IMR-90 (cell line): ENCODE data around the gene RANBP6. TPM values are rescaled to one million over a fixed set of nuclear protein-coding genes. Genes with fewer than 3 reads are reported as not detected.

Experiments used
- ATAC-seq: fragments of 200-7000 bp; cut with Tn5 transposase; 2 replicates; pipeline ENCODE4 v1.9.1; 2020; ENCODE audit warnings: low read depth, mild to moderate bottlenecking, moderate library complexity
- BruUV-seq: library from RNA; stranded (reverse); fragments of 400-500 nt; replicated peaks from 2 replicates; lab custom pipeline; 2021; lab: Mats Ljungman, UMichigan
- CTCF ChIA-PET: fragments of 300-600 bp; formaldehyde crosslinking; extraction: SDS; loops from one replicate; lab custom pipeline; 2021; ENCODE audit warnings: antibody characterized with exemption; lab: Yijun Ruan, JAX
- POLR2A ChIA-PET: fragments of 300-600 bp; sonication (Branson Sonifier 250); formaldehyde crosslinking; loops from one replicate; lab custom pipeline; 2022; ENCODE audit warnings: antibody characterized with exemption; ENCODE audit not compliant: unreplicated experiment; lab: Charles Lee
- DNase-seq: peaks from one replicate; pipeline ENCODE4 v3.0.0; 2013
- H2AFZ ChIP-seq: replicated peaks from 2 replicates; pipeline ENCODE3; 2013; ENCODE audit warnings: low read length, mild to moderate bottlenecking; ENCODE audit not compliant: poor library complexity
- H2AK5ac ChIP-seq: 2 replicates; pipeline ENCODE4 v1.6.1; 2013; ENCODE audit warnings: low read depth, low read length, inconsistent platforms
- H2AK9ac ChIP-seq: replicated peaks from 2 replicates; pipeline ENCODE3; 2013; ENCODE audit warnings: mild to moderate bottlenecking, low read depth, low read length, moderate library complexity; ENCODE audit not compliant: poor library complexity
- H2BK120ac ChIP-seq: 2 replicates; pipeline ENCODE4 v1.6.1; 2013; ENCODE audit warnings: low read depth, low read length, inconsistent platforms
- H2BK15ac ChIP-seq: 3 replicates; pipeline ENCODE4 v1.6.1; 2013; ENCODE audit warnings: low read depth, low read length, inconsistent platforms
- H2BK20ac ChIP-seq: 2 replicates; pipeline ENCODE4 v1.6.1; 2013; ENCODE audit warnings: low read depth, mild to moderate bottlenecking, inconsistent platforms, low read length, moderate library complexity
- H2BK5ac ChIP-seq: 2 replicates; pipeline ENCODE4 v1.6.1; 2013; ENCODE audit warnings: mild to moderate bottlenecking, low read depth, low read length, inconsistent platforms; ENCODE audit not compliant: poor library complexity, severe bottlenecking
- H3K14ac ChIP-seq: replicated peaks from 2 replicates; pipeline ENCODE4 v1.6.1; 2013; ENCODE audit warnings: low read depth, low read length, inconsistent platforms
- H3K18ac ChIP-seq: 2 replicates; pipeline ENCODE4 v1.6.1; 2013; ENCODE audit warnings: low read depth, low read length, control low read depth
- H3K23ac ChIP-seq: 2 replicates; pipeline ENCODE4 v1.6.1; 2013; ENCODE audit warnings: low read depth, low read length, inconsistent platforms
- H3K27ac ChIP-seq: 2 replicates; pipeline ENCODE4 v1.5.1; 2013; ENCODE audit warnings: mild to moderate bottlenecking, control low read depth, low read length; ENCODE audit not compliant: insufficient read depth
- H3K27me3 ChIP-seq: 2 replicates; pipeline ENCODE4 v1.6.1; 2013; ENCODE audit warnings: low read length; ENCODE audit not compliant: control insufficient read depth, insufficient read depth
- H3K36me3 ChIP-seq: 2 replicates; pipeline ENCODE4 v1.6.1; 2013; ENCODE audit warnings: low read length, mixed read lengths; ENCODE audit not compliant: control insufficient read depth, insufficient read depth
- H3K4ac ChIP-seq: 2 replicates; pipeline ENCODE4 v1.6.1; 2013; ENCODE audit warnings: low read depth, low read length, inconsistent platforms
- H3K4me1 ChIP-seq: 2 replicates; pipeline ENCODE4 v1.6.1; 2013; ENCODE audit warnings: low read length, mixed read lengths; ENCODE audit not compliant: control insufficient read depth, insufficient read depth
- H3K4me2 ChIP-seq: 2 replicates; pipeline ENCODE4 v1.6.1; 2013; ENCODE audit warnings: low read depth, mild to moderate bottlenecking, control low read depth, low read length, moderate library complexity
- H3K4me3 ChIP-seq: 2 replicates; pipeline ENCODE4 v1.5.1; 2013; ENCODE audit warnings: low read depth, mild to moderate bottlenecking, control low read depth, low read length, moderate library complexity; ENCODE audit not compliant: insufficient read depth
- H3K56ac ChIP-seq: 2 replicates; pipeline ENCODE4 v1.6.1; 2013; ENCODE audit warnings: low read length, inconsistent platforms; ENCODE audit not compliant: insufficient read depth; ENCODE audit errors: extremely low read depth
- H3K79me1 ChIP-seq, 2 experiments: 2 replicates each; pipeline ENCODE4 v1.6.1; 2013; ENCODE audit warnings: low read length in 2 of 2, inconsistent platforms in 1 of 2, low read depth in 1 of 2
- H3K9ac ChIP-seq: 2 replicates; pipeline ENCODE4 v1.6.1; 2013; ENCODE audit warnings: low read depth, low read length, control low read depth
- H3K9me1 ChIP-seq: 2 replicates; pipeline ENCODE4 v1.6.1; 2013; ENCODE audit warnings: low read length, inconsistent platforms; ENCODE audit not compliant: insufficient read depth
- H3K9me3 ChIP-seq: 2 replicates; pipeline ENCODE4 v1.6.1; 2013; ENCODE audit warnings: low read length; ENCODE audit not compliant: control insufficient read depth, insufficient read depth
- H4K20me1 ChIP-seq: 2 replicates; pipeline ENCODE4 v1.6.1; 2013; ENCODE audit warnings: low read length, inconsistent platforms; ENCODE audit not compliant: insufficient read depth
- H4K5ac ChIP-seq: 2 replicates; pipeline ENCODE4 v1.6.1; 2013; ENCODE audit warnings: mild to moderate bottlenecking, low read depth, low read length, control low read depth
- H4K8ac ChIP-seq, 2 experiments: 2 replicates each; pipeline ENCODE4 v1.6.1; 2013; ENCODE audit warnings: low read depth in 2 of 2, low read length in 2 of 2, control low read depth in 1 of 2, inconsistent platforms in 1 of 2
- H4K91ac ChIP-seq: 2 replicates; pipeline ENCODE4 v1.6.1; 2013; ENCODE audit warnings: low read depth, low read length, inconsistent platforms; ENCODE audit not compliant: insufficient read depth
- BHLHE40 ChIP-seq: fragments of 150-350 bp; IDR thresholded peaks from 2 replicates; pipeline ENCODE4 v1.6.1; 2016; ENCODE audit warnings: mild to moderate bottlenecking, low read depth, low read length
- CEBPB ChIP-seq: IDR thresholded peaks from 2 replicates; pipeline ENCODE4 v1.6.1; 2012; ENCODE audit warnings: low read depth, low read length, improper control_type of control experiment
- CHD1 ChIP-seq: IDR thresholded peaks from 2 replicates; pipeline ENCODE4 v1.6.1; 2012; ENCODE audit warnings: low read depth, low read length, improper control_type of control experiment
- FOS ChIP-seq: fragments of 150-350 bp; IDR thresholded peaks from 2 replicates; pipeline ENCODE4 v1.6.1; 2016; ENCODE audit warnings: low read depth, low read length
- MAFK ChIP-seq: IDR thresholded peaks from 2 replicates; pipeline ENCODE4 v1.6.1; 2012; ENCODE audit warnings: low read depth, low read length, improper control_type of control experiment
- MAZ ChIP-seq: IDR thresholded peaks from 2 replicates; pipeline ENCODE4 v1.6.1; 2012; ENCODE audit warnings: low read depth, mild to moderate bottlenecking, low read length, improper control_type of control experiment, moderate library complexity, borderline replicate concordance
- MXI1 ChIP-seq: IDR thresholded peaks from 2 replicates; pipeline ENCODE4 v1.6.1; 2012; ENCODE audit warnings: low read depth, mild to moderate bottlenecking, low read length, moderate library complexity, borderline replicate concordance
- NFE2L2 ChIP-seq: fragments of 150-350 bp; IDR thresholded peaks from 2 replicates; pipeline ENCODE4 v1.6.1; 2016; ENCODE audit warnings: low read depth, mild to moderate bottlenecking, low read length
- POLR2A ChIP-seq: IDR thresholded peaks from 2 replicates; pipeline ENCODE4 v1.6.1; 2012; ENCODE audit warnings: mild to moderate bottlenecking, low read depth, low read length
- RAD21 ChIP-seq: IDR thresholded peaks from 2 replicates; pipeline ENCODE4 v1.6.1; 2012; ENCODE audit warnings: low read length, improper control_type of control experiment
- RCOR1 ChIP-seq: IDR thresholded peaks from 2 replicates; pipeline ENCODE4 v1.6.1; 2012; ENCODE audit warnings: mild to moderate bottlenecking, low read length, improper control_type of control experiment; ENCODE audit not compliant: insufficient replicate concordance
- RFX5 ChIP-seq: IDR thresholded peaks from 2 replicates; pipeline ENCODE4 v1.8.0; 2012; ENCODE audit warnings: low read depth, mild to moderate bottlenecking, low read length, moderate library complexity
- SMC3 ChIP-seq: fragments of 150-350 bp; IDR thresholded peaks from 2 replicates; pipeline ENCODE4 v1.6.1; 2016; ENCODE audit warnings: low read depth, mild to moderate bottlenecking, antibody characterized with exemption, low read length, moderate library complexity
- WGBS, 2 experiments: methylation state at CpG; one replicate each; pipeline versions ENCODE4 v1.1.5 to v1.1.7; 2013; ENCODE audit warnings: missing lambda C conversion rate in 2 of 2; ENCODE audit not compliant: insufficient read length in 1 of 2; ENCODE audit errors: extremely low coverage in 2 of 2; 5-methylcytosine and 5-hydroxymethylcytosine counted together
- dilution Hi-C: fragments of 300-500 bp; cut with HindIII; formaldehyde crosslinking; loops from one replicate; pipeline ENCODE4 v1.14.3; 2018; ENCODE audit warnings: low sequenced_read_pairs; ENCODE audit not compliant: unreplicated experiment
- in situ Hi-C: fragments of 300-500 bp; cut with MboI; formaldehyde crosslinking; loops from 3 replicates; pipeline ENCODE4 v1.14.3; 2019; ENCODE audit warnings: low sequenced_read_pairs, inconsistent platforms, mixed read lengths
- intact Hi-C: fragments of 100-400 bp; cut with micrococcal nuclease; formaldehyde crosslinking; loops from 2 replicates; pipeline ENCODE4 v1.10.0; 2022
- polyA plus RNA-seq, 3 experiments: library from polyadenylated mRNA; depleted of rRNA; stranded (reverse); fragments of >200 nt; gene quantifications; 2 replicates each; pipeline ENCODE4 v1.2.3, GENCODE V29; 2012; ENCODE audit warnings: low replicate concordance in 1 of 3
- total RNA-seq: library from RNA; depleted of rRNA; stranded (reverse); fragments of >200 nt; gene quantifications from 2 replicates; pipeline ENCODE4 v1.2.3, GENCODE V29; 2012
- TF ChIP-seq, protein P1 (sequence below): fragments of 150-350 bp; IDR thresholded peaks from 2 replicates; pipeline ENCODE4 v1.6.1; 2016; ENCODE audit warnings: low read depth, mild to moderate bottlenecking, low read length, moderate library complexity, borderline replicate concordance
- TF ChIP-seq, protein P2 (sequence below): fragments of 150-350 bp; IDR thresholded peaks from 2 replicates; pipeline ENCODE4 v1.6.1; 2017; ENCODE audit warnings: mild to moderate bottlenecking, antibody characterized with exemption, low read length, low read depth
- TF ChIP-seq, protein P3 (sequence below): conservative IDR thresholded peaks from 2 replicates; pipeline ENCODE4 v1.5.1; 2012; ENCODE audit warnings: mild to moderate bottlenecking, low read depth, low read length, improper control_type of control experiment

The RANBP6 gene
- total and polyA plus RNA-seq, 2 of the 4 experiments (the other 2 are of a cell fraction), result 7.5 to 42.3 TPM

DNA sequence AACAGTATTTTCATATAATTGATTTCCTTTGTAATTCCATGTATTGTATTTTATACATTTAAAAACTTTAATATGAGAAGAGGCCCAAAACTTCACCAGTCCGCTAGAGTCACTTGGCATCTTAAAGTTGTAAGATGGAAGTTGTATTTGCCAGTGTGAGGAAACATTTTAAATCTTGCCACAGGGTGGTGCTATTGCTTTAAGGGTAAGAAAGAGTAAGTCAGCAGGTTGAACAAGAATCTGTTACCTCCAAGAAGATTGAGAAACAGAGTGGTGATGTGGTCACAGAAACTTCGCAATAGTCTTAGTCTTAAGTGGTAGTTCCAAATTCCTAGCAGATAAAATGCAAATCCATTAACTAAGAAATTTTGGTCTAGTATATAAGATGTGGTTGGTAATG, 39.8 kb upstream of the RANBP6 start:
- ATAC-seq (peak; percentile 84), DNase-seq (peak; percentile 91)
- CTCF ChIA-PET, result interaction anchor here (1.0 kb wide), 1 partner anchor 251 kb away, joined by 4 read pairs; no protein-coding TSS in a partner anchor
- TF ChIP-seq, protein P1, sequence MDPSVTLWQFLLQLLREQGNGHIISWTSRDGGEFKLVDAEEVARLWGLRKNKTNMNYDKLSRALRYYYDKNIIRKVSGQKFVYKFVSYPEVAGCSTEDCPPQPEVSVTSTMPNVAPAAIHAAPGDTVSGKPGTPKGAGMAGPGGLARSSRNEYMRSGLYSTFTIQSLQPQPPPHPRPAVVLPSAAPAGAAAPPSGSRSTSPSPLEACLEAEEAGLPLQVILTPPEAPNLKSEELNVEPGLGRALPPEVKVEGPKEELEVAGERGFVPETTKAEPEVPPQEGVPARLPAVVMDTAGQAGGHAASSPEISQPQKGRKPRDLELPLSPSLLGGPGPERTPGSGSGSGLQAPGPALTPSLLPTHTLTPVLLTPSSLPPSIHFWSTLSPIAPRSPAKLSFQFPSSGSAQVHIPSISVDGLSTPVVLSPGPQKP, result no peak
- TF ChIP-seq FOS (no peak), MAZ (no peak), BHLHE40 (no peak), CEBPB (peak; percentile 84), POLR2A (no peak), MAFK (peak; percentile 37), NFE2L2 (no peak), CHD1 (no peak), MXI1 (no peak), RFX5 (no peak), RAD21 (peak; percentile 76), SMC3 (peak; percentile 69), RCOR1 (no peak)
- TF ChIP-seq, protein P2, sequence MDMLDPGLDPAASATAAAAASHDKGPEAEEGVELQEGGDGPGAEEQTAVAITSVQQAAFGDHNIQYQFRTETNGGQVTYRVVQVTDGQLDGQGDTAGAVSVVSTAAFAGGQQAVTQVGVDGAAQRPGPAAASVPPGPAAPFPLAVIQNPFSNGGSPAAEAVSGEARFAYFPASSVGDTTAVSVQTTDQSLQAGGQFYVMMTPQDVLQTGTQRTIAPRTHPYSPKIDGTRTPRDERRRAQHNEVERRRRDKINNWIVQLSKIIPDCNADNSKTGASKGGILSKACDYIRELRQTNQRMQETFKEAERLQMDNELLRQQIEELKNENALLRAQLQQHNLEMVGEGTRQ, result no peak
- TF ChIP-seq, protein P3, sequence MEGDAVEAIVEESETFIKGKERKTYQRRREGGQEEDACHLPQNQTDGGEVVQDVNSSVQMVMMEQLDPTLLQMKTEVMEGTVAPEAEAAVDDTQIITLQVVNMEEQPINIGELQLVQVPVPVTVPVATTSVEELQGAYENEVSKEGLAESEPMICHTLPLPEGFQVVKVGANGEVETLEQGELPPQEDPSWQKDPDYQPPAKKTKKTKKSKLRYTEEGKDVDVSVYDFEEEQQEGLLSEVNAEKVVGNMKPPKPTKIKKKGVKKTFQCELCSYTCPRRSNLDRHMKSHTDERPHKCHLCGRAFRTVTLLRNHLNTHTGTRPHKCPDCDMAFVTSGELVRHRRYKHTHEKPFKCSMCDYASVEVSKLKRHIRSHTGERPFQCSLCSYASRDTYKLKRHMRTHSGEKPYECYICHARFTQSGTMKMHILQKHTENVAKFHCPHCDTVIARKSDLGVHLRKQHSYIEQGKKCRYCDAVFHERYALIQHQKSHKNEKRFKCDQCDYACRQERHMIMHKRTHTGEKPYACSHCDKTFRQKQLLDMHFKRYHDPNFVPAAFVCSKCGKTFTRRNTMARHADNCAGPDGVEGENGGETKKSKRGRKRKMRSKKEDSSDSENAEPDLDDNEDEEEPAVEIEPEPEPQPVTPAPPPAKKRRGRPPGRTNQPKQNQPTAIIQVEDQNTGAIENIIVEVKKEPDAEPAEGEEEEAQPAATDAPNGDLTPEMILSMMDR, result peak; percentile 71
- no peaks in the 10 kb centered on the region for H3K4me1 ChIP-seq
- H2BK15ac ChIP-seq, result no peak overlapping the region
- no peak overlapping the region for H2AK9ac ChIP-seq
- no peaks in the 10 kb centered on the region for H4K20me1 ChIP-seq
- no peaks in the 10 kb centered on the region for H3K9me3 ChIP-seq
- no peak overlapping the region for H3K27ac ChIP-seq
- no peak overlapping the region for H3K23ac ChIP-seq
- no peak overlapping the region for H3K9ac ChIP-seq
- in situ Hi-C loops (no loop called here), dilution Hi-C loops (no loop called here), intact Hi-C loops (loop anchor here (1.0 to 5.0 kb wide), 5 partner anchors 142 to 512 kb away; no protein-coding TSS in a partner anchor)
- H3K36me3 ChIP-seq, result no peaks in the 10 kb centered on the region
- BruUV-seq, result no TSS peak
- H2BK120ac ChIP-seq, result no peak overlapping the region
- no peak overlapping the region for H4K5ac ChIP-seq
- POLR2A ChIA-PET, result no interaction called here
- no peak overlapping the region for H3K4ac ChIP-seq
- no peaks in the 10 kb centered on the region for H3K79me1 ChIP-seq
- no peak overlapping the region for H4K8ac ChIP-seq
- no peak overlapping the region for H2BK20ac ChIP-seq
- H3K14ac ChIP-seq, result no peak overlapping the region
- H4K91ac ChIP-seq, result no peak overlapping the region
- H2AK5ac ChIP-seq, result no peak overlapping the region
- no peaks in the 10 kb centered on the region; the same call in 1 of the 2 replicates for H3K27me3 ChIP-seq
- H3K4me3 ChIP-seq, result no peak overlapping the region
- H2BK5ac ChIP-seq, result no peak overlapping the region
- no peaks in the 10 kb centered on the region for H3K9me1 ChIP-seq
- no peak overlapping the region for H3K4me2 ChIP-seq
- no CpG with 5 or more reads among the region's 2 CpGs for WGBS, 2 experiments
- H2AFZ ChIP-seq, result no peak overlapping the region
- H3K56ac ChIP-seq, result no peak overlapping the region
- H3K18ac ChIP-seq, result no peak overlapping the region
